ENCODE measurements around the gene VHLL.

VHLL gene

DNA sequence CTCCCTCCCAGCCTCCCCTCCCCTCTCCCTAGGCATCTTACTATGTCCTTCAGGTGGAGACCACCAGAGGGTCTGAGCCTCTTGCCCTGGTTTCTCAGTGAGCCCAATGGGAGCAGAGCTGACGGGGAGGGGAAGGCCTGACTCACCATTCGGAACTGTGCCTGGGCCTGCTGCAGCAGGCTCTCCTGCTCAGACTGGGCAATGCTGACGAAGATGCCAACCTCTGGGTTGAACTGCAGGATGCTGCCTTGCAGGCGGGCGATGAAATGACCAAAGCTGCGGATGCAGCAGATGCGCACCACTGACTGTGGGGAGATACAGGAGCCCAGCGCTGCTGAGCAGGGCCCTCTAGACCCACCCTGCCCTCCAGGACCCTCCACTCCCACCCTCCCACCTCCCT, 40.2 kb downstream of the VHLL start:
- DNase-seq (ENCODE audit: low read depth), result no peak
- no peak for TF ChIP-seq CTCF (conservative IDR thresholded peaks at IDR 0.05; ENCODE audit: low read depth, low read length)
- H3K4me3 ChIP-seq (ENCODE audit: low read depth, low read length), result no peak overlapping the region

DNA sequence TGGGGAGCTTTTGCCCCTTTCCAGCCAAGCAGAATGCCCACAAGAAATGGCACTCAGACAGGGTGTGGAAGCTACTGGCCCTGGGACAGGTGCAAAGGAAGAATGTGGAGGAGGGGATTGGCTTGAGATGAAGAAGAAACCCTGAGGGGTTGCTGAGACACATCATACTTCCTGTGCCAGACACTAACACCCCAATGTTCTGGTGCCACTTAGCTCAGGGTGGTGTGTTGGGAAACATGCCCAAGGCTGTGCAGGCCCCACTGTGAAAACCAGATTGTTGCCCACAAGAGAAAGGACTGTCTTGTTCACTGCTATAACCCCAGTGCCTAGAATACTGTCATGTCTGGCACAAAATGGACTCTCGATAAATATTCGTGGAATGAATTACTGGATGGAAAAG, 41.4 kb downstream of the VHLL start:
- no peak for TF ChIP-seq CTCF (conservative IDR thresholded peaks at IDR 0.05; ENCODE audit: low read depth, low read length)
- DNase-seq (ENCODE audit: low read depth), result no peak

GRCh38 chr1:156253634-156254033, 45.5 kb downstream of the VHLL start:
- no peak for TF ChIP-seq CTCF (conservative IDR thresholded peaks at IDR 0.05; ENCODE audit: low read depth, low read length)

More for the DNA sequence above, 41.4 kb downstream of the VHLL start:
- no peak overlapping the region for H3K4me3 ChIP-seq (ENCODE audit: low read depth, low read length)

GRCh38 chr1:156251527-156251926, 47.6 kb downstream of the VHLL start:
- DNase-seq (ENCODE audit: low read depth), result no peak
- no peak for TF ChIP-seq CTCF (conservative IDR thresholded peaks at IDR 0.05; ENCODE audit: low read depth, low read length)
- no peak overlapping the region for H3K4me3 ChIP-seq (ENCODE audit: low read depth, low read length)

More at GRCh38 chr1:156253634-156254033, 45.5 kb downstream of the VHLL start:
- DNase-seq (ENCODE audit: low read depth), result no peak
- no peak overlapping the region for H3K4me3 ChIP-seq (ENCODE audit: low read depth, low read length)

DNA sequence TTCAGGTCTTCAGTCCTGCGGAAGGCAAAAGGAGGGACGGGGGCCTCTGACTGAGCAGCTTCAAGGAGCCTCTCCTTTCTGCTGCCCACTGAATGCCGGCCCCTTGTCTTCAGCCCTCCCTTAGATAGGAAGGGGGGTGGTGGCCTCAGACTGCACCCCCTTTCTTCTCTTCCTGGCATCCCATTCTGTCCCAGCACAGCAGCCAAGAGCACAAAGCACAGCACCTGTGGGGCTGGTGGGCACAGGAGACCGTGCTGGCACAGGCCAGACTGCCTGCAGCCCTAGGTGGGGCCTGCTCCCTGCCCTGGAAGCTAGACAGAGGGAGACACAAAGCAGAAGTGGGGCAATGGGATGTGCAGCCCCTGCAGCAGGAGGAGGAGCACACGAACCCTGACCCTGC, 49.5 kb downstream of the VHLL start:
- no peak overlapping the region for H3K4me3 ChIP-seq (ENCODE audit: low read depth, low read length)
- TF ChIP-seq CTCF (conservative IDR thresholded peaks at IDR 0.05; ENCODE audit: low read depth, low read length), result no peak
- no peak for DNase-seq (ENCODE audit: low read depth)
